GM18867 (cell line): ENCODE results near the gene KRTAP4-12.
"Not testable (repeated sequence)": the region's sequence is repeated elsewhere in the genome, so short reads cannot be mapped to it uniquely, and the experiment has no call there.

Experiments used
- ATAC-seq: cut with Tn5 transposase; IDR thresholded peaks from one replicate; pipeline ENCODE4 v1.9.1; 2021; ENCODE audit warnings: mild to moderate bottlenecking, moderate library complexity; ENCODE audit not compliant: unreplicated experiment

Gene KRTAP4-12

GRCh38 chr17:41123991-41124371 lies at the start of gene KRTAP4-12:
Gene KRTAP4-12, minus strand, starts transcription at chr17:41124182. Its CDS starts 60 bp downstream, at chr17:41124122.
- ATAC-seq: not testable (repeated sequence)

GRCh38 chr17:41171886-41172285 lies 47.9 kb upstream of the KRTAP4-12 start:
- no peak for ATAC-seq

GRCh38 chr17:41168121-41168520 lies 44.1 kb upstream of the KRTAP4-12 start, which contains the start of gene KRTAP4-3:
Gene KRTAP4-3, minus strand, starts transcription at chr17:41168221. Its CDS starts 49 bp downstream, at chr17:41168172.
- no peak for ATAC-seq

- no peak for ATAC-seq
Measured at GRCh38 chr17:41167561-41167960, 43.6 kb upstream of the KRTAP4-12 start.

- ATAC-seq: no peak
Measured at GRCh38 chr17:41163828-41164227, 39.8 kb upstream of the KRTAP4-12 start.

- ATAC-seq: no peak
Measured at GRCh38 chr17:41160648-41161047, 36.7 kb upstream of the KRTAP4-12 start, which contains the start of gene KRTAP4-4. Gene KRTAP4-4, minus strand, starts transcription at chr17:41160748. Its CDS starts 57 bp downstream, at chr17:41160691.

- ATAC-seq: not testable (repeated sequence)
Measured at GRCh38 chr17:41160190-41160589, 36.2 kb upstream of the KRTAP4-12 start.

GRCh38 chr17:41153856-41154255 lies 29.9 kb upstream of the KRTAP4-12 start:
- no peak for ATAC-seq

GRCh38 chr17:41151525-41151924 lies 27.5 kb upstream of the KRTAP4-12 start:
- ATAC-seq: no peak

GRCh38 chr17:41150026-41150425 lies 26.0 kb upstream of the KRTAP4-12 start:
- no peak for ATAC-seq

- ATAC-seq: no peak
Measured at GRCh38 chr17:41149652-41149985, 25.6 kb upstream of the KRTAP4-12 start, which contains the start of gene KRTAP4-5. Gene KRTAP4-5, minus strand, starts transcription at chr17:41149825. Its CDS starts 58 bp downstream, at chr17:41149767.

- ATAC-seq: not testable (repeated sequence)
Measured at GRCh38 chr17:41148971-41149651, 25.1 kb upstream of the KRTAP4-12 start.

- no peak for ATAC-seq
Measured at GRCh38 chr17:41147531-41148204, 23.7 kb upstream of the KRTAP4-12 start.

GRCh38 chr17:41145261-41145660 lies 21.3 kb upstream of the KRTAP4-12 start:
- ATAC-seq: no peak

- ATAC-seq: no peak
Measured at GRCh38 chr17:41144846-41145245, 20.9 kb upstream of the KRTAP4-12 start.

- no peak for ATAC-seq
Measured at GRCh38 chr17:41141361-41141760, 17.4 kb upstream of the KRTAP4-12 start.

GRCh38 chr17:41140360-41141131 lies 16.6 kb upstream of the KRTAP4-12 start, which contains the start of gene KRTAP4-6:
Gene KRTAP4-6, minus strand, starts transcription at chr17:41140544. Its CDS starts 57 bp downstream, at chr17:41140487.
- ATAC-seq: no peak

- ATAC-seq: not testable (repeated sequence)
Measured at GRCh38 chr17:41139865-41140264, 15.9 kb upstream of the KRTAP4-12 start.

- no peak for ATAC-seq
Measured at GRCh38 chr17:41133880-41134735, 10.1 kb upstream of the KRTAP4-12 start.

GRCh38 chr17:41131979-41132378 lies 8.0 kb upstream of the KRTAP4-12 start:
- ATAC-seq: no peak
